ENCODE measurements around the gene USP31.
"Not testable (repeated sequence)": the region's sequence is repeated elsewhere in the genome, so short reads cannot be mapped to it uniquely, and the experiment has no call there.

Gene USP31

DNA sequence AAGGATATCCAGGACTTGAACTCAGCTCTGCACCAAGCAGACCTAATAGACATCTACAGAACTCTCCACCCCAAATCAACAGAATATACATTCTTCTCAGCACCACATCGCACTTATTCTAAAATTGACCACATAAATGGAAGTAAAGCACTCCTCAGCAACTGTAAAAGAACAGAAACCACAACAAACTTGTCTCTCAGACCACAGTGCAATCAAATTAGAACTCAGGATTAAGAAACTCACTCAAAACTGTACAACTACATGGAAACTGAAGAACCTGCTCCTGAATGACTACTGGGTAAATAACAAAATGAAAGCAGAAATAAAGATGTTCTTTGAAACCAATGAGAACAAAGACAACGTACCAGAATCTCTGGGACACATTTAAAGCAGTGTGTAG is 52.8 kb downstream of the USP31 start:
- DNase-seq (ENCODE audit: low read depth), result not testable (repeated sequence)

DNA sequence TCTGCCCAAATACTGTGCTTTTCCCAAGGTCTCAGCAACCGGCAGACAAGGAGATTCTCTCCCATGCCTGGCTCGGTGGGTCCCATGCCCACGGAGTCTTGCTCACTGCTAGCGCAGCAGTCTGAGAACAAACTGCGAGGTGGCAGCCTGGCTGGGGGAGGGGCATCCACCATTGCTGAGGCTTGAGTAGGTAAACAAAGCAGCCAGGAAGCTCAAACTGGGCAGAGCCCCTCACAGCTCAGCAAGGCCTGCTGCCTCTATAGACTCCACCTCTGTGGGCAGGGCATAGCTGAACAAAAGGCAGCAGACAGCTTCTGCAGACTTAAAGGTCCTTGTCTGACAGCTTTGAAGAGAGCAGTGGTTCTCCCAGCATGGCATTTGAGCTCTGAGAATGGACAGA is 55.1 kb downstream of the USP31 start:
- not testable (repeated sequence) for DNase-seq (ENCODE audit: low read depth)

GRCh38 chr16:23092801-23093117 is 56.5 kb downstream of the USP31 start:
- no peak for DNase-seq (ENCODE audit: low read depth)

- DNase-seq (ENCODE audit: low read depth), result no peak
Observed at GRCh38 chr16:23092072-23092800, 57.0 kb downstream of the USP31 start.

DNA sequence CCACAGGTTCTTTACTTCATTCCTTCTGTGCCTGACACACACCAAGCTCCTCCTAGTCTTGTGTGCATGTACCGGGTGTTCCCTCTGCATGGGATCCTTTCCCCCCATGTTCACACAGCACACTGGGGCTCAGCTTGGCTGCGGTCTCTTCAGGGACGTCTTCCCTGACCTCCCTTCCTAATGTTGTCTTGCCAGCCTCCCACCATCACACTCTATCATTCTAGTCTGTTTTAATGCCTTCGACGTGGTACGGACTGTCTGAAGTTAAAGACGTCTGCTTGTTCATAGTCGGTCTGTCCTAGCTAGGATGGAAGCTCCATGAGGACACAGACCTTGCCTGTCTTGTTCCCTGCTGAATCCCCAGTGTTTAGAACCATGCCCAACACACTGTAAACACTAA is 60.1 kb downstream of the USP31 start:
- no peak for DNase-seq (ENCODE audit: low read depth)

- DNase-seq (ENCODE audit: low read depth), result no peak
Observed at GRCh38 chr16:23088018-23088417, 61.2 kb downstream of the USP31 start.

DNA sequence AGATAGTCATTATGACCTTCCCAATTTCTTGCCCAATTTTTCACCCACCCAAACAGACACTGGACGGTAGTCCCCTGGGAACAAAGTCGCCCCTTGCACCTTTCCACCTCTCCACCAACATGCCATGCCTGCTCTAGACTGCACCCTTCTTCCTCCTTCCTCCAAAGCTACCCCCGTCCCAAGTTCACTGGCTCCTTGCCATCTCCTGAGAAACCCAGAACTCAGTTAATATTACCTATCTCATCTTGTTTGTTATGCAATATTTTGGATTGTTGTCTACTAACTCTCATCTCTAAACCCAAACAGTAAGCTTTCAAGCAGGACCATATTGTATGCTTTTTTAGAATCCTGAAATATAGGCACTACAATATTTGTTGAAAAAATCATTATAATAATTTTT is 63.3 kb downstream of the USP31 start:
- no peak for DNase-seq (ENCODE audit: low read depth)

DNA sequence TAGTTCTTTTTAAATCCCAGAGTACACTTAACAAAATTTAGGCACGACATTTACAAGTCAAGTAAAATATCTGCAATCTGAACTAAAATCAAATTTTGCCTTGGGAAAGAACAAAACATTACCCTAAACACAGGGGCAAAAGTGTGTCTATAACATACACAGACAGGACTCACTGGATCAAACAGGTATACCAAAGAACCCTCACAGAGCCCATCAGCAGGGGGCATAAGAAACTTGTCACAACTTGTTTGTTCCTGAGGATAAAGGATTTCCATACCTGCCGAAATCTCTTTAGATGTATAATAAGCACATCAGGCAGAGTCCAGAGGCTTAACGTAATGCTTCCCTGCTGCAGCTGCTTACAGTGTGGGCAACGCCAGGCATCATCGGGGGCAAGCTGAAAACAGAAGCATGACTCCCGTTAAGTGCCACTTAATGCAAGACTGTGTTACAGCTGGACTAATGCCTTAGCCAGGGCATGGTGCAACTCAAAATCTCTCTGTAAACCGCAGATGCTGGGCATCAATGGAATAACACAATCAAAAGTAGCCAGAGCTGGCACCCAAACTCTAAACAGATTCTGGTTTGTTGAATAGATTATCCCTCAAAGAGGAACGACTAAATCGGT is 67.0 kb downstream of the USP31 start:
- DNase-seq (ENCODE audit: low read depth), result no peak

- no peak for DNase-seq (ENCODE audit: low read depth)
Observed at GRCh38 chr16:23081675-23082119, 67.6 kb downstream of the USP31 start.

- DNase-seq (ENCODE audit: low read depth), result no peak
Observed at GRCh38 chr16:23080747-23081146, 68.5 kb downstream of the USP31 start.

- no peak for DNase-seq (ENCODE audit: low read depth)
Observed at GRCh38 chr16:23080329-23080728, 68.9 kb downstream of the USP31 start.

- no peak for DNase-seq (ENCODE audit: low read depth)
Observed at GRCh38 chr16:23079675-23080301, 69.5 kb downstream of the USP31 start.

- DNase-seq (ENCODE audit: low read depth), result no peak
Observed at GRCh38 chr16:23074423-23074822, 74.8 kb downstream of the USP31 start.

DNA sequence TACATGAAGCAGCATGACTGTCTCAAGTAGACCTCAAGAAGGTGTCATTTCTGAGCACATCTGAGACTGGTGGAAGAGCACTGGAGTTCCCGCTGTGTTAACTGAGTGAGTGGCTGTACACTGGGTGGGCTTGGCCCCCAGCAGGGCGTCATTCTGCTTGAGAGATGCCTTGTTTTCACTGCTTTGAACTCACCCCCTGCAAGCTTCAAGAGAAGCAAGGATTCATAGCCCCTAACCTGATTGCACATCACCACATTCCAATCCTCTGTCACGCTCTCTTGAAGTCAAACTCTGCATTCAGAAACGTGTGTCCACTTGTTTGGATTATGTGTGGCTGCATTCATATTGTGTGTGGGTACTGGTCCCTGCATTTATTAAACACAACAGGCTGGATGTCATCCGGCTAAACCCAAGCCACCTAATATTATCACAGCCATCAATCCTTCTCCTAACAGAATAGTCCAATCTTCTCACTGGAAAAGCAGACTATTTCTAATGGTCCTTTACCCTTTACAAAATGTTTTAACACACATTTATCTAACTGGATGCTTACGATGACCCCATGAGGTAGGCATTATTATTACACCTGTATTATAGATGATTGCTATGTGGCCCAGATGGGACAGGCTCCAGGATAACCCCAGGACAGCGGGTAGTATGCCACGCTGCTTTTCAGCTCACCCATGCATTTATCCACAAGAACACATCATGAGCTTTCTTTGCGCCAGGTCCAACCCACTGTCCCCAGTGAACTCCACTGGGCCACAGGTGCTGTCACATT is 76.3 kb downstream of the USP31 start:
- DNase-seq (ENCODE audit: low read depth), result no peak

- DNase-seq (ENCODE audit: low read depth), result no peak
Observed at GRCh38 chr16:23072084-23072599, 77.1 kb downstream of the USP31 start.

- DNase-seq (ENCODE audit: low read depth), result no peak
Observed at GRCh38 chr16:23071196-23072083, 77.8 kb downstream of the USP31 start.

GRCh38 chr16:23069844-23070243 is 79.4 kb downstream of the USP31 start:
- no peak for DNase-seq (ENCODE audit: low read depth)

DNA sequence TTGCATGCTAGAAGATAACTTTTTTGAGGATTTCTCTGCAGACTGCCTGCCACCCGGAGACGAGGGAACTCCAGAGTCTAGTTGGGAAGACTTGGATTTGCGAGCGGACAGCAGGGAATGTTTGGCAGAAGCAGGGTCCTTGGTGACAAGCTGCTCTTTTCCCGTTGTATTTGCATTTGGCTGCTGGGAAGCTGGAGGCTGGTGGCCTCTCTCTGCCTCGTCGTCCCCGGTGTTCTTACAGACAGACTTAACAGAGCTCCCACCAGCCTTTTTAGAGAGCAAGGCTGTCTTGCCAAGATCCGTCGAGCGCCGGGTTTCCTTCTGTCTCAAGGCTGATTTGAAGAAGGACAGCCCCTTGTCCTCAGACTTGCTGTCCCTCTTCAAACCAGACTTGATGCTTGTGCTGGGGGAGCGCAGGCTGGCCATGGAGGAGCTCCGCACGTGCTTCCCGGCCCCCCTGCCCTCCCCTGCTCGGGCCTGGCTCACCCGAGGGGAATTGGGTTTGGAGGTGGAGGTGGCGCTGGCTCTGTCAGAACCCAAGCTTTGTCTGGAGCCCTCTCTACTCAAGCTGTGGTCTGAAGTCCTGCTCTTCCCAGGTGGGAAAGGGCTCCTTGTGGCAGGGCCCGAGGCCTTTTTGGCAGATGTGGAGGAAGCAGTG is 81.0 kb downstream of the USP31 start:
- DNase-seq (ENCODE audit: low read depth), result no peak

DNA sequence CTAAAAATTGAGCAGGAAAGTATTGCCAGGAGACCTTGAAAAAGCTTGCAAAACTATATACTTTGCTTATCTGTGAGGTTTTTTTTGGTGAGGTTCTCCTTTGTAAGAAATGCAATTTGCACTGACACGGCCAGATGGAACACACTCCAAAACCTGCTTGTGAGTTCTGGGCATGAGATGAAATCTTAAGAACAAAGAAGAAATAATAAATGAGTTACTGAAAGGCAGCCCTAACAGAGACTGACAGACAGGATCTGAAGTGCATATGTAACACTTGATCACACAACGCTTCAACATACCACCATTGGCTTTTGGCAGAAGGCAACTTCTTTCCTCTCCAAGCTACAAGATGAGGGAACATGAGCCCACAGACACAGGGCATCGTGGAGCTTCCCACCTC is 82.6 kb downstream of the USP31 start:
- DNase-seq (ENCODE audit: low read depth), result no peak

- DNase-seq (ENCODE audit: low read depth), result no peak
Observed at GRCh38 chr16:23064639-23065038, 84.6 kb downstream of the USP31 start.

- DNase-seq (ENCODE audit: low read depth), result no peak
Observed at GRCh38 chr16:23062524-23062923, 86.7 kb downstream of the USP31 start.
